Hepatocyte (in vitro differentiated cells): Measurements from ENCODE around the gene SPATA1.

ENCODE experiments used
- CTCF ChIP-seq: fragments of 200-600 bp; sonication (generic); IDR thresholded peaks from 2 replicates; pipeline ENCODE4 v1.5.1; 2016; ENCODE audit warnings: antibody characterized with exemption, mild to moderate bottlenecking; ENCODE audit not compliant: poor library complexity
- EZH2 ChIP-seq: fragments of 200-600 bp; sonication (generic); IDR thresholded peaks from 2 replicates; pipeline ENCODE4 v1.6.1; 2016; ENCODE audit warnings: antibody characterized with exemption, mild to moderate bottlenecking, borderline replicate concordance

- TF ChIP-seq CTCF (no peak), EZH2 (no peak)
These were observed 80.9 kb downstream of the SPATA1 start for GRCh38 chr1:84587099-84587498.
